Ramos (cell line): ENCODE data around the gene DIAPH3.
"Not testable (repeated sequence)": the region's sequence is repeated elsewhere in the genome, so short reads cannot be mapped to it uniquely, and the experiment has no call there.

Source experiments
- in situ Hi-C: fragments of 300-500 bp; cut with MboI; formaldehyde crosslinking; loops from one replicate; pipeline ENCODE4 v1.14.3; 2022; ENCODE audit warnings: low sequenced_read_pairs; ENCODE audit not compliant: unreplicated experiment

Gene DIAPH3

DNA sequence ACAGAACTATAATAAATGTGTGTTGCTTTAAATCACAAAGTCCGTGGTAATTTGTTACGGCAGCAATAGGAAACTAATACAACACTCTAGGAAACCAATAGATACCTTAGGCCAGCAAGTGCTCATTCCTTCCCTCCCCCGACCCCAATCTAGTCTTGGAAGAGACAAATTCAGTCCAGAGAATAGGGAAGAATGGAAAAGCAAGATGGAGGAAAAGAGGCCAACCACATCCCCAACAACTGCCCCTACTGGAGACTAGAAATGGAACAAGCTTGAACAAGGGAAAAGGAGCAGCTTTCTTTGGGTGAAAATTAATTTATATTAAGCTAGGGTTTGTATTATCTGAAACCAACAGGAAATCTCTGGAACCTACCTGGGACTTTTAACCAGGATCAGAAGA lies 54.4 kb downstream of the DIAPH3 start:
- in situ Hi-C loops = no loop called here

DNA sequence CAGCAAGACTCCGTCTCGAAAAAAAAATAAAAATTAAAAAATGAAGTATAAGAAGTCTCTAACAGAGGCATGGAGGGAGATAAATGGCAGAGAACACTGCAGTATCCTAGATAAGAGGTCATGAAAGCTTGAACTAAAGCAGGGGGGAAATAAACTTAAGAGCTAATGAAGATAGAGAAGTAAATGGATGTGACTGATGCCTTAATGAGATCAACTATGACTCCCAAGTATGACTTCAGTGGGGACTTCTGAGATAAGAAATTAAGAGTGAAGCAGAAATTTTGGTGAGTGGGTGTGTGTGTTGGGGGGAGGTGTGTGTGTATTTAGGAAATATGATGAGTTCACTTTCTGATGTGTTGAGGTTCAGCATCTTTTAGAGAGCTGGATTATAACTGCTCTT lies 55.1 kb downstream of the DIAPH3 start:
- in situ Hi-C loops = no loop called here

DNA sequence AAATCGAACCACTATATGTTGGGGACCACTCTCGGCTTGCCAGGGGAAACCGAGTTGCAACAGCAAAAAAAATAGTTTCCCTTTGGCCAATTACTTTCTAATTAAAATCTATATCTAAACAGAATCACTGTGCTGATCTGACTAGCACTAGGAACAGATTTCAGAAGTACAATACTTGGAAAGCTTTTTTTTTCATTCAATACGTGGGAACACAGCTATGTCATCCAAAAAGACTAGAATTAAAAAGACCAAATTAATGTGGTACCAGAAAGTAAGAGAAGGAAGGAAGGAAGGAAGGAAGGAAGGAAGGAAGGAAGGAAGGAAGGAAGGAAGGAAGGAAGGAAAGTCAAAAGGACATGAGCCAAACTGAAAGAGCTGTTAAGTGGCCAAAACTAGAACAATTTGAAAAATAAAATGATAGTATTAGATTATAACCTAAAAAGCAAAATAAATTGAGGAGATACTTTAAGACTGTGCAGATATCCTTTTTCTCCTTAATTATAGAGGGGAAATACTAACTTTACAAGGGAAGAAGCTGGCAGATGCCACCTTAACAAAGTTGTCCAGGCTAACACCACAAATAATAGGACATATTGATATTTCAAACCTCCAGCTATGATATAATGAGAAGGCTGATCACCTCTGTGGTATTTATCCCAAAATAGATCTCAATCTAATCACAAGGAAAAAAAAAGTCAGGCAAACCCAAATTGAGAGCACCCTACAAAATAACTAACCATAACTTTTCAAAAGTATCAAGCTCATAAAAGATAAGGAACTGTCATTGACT lies 63.9 kb downstream of the DIAPH3 start:
- in situ Hi-C loops = no loop called here

DNA sequence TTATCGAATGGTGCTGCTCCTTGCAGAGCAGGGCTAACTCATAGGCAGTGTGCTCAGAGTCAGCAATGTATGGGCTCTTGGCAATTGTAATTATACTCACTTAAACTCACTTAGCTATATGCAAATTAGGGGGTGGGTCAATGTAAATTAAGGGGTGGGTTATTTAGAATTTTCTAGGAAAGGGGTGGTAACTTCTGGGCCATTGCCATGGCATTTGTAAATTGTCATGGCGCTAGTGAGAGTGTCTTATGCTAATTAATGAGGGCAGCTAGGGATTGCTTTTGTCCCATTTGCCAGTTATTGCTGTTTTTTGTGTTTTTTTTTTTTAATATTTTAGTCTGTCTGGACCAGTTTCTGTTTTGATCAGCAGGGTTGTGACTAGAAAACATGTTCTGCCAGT lies 68.4 kb downstream of the DIAPH3 start:
- in situ Hi-C loops = no loop called here

GRCh38 chr13:60094385-60095088 lies 69.2 kb downstream of the DIAPH3 start:
- in situ Hi-C loops = no loop called here

DNA sequence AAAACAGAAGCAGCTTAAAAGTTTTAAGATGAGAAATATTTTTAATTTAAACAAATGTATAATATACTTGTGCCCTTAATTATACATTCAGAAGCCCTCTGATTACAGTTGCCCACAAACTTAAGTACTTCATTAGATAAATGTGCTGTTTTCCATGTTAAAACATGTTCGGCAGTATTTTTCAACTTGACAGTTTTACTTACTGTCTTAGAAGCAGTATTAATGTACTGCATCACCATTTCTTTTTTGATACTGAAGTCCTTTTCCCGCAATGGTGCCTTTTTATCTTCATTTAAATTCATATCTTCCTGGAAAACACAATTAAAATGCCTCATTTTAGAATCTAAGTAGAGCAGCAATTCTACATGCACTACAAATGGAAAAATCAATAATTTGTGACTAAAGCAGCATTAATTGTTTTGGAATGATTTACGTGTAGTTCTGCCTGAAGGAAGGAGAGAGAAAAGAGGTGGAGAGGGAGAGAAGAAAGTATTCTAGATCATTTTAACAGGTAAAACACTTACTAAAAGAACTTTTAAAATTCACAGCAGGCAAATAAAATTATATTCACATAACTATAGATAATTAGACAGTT lies 70.2 kb downstream of the DIAPH3 start:
- in situ Hi-C loops = no loop called here

DNA sequence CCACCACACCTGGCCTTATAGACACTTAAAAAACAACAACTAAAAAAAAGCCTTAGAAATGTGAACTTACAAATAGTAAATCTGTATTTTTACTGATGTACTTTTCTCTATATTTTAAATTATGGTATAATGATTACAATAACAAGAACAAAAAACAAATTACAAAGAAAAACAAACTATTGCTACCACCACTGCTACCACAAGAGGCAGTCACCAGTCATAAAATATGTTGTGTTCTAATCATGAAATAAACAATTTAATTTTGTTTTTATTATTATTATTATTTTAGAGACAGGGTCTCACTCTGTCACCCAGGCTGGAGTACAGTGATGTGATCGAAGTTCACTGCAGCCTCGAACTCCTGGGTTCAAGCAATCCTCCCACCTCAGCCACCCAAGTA lies 72.2 kb downstream of the DIAPH3 start:
- in situ Hi-C loops = no loop called here

GRCh38 chr13:60090574-60090973 lies 73.2 kb downstream of the DIAPH3 start:
- in situ Hi-C loops = no loop called here

- in situ Hi-C loops = not testable (repeated sequence)
These were observed 79.9 kb downstream of the DIAPH3 start for GRCh38 chr13:60083780-60084179.

GRCh38 chr13:60080850-60081249 lies 82.9 kb downstream of the DIAPH3 start:
- in situ Hi-C loops = no loop called here

- in situ Hi-C loops = no loop called here
These were observed 85.5 kb downstream of the DIAPH3 start for GRCh38 chr13:60078226-60078625.

GRCh38 chr13:60075850-60076249 lies 87.9 kb downstream of the DIAPH3 start:
- in situ Hi-C loops = no loop called here

- in situ Hi-C loops = no loop called here
These were observed 89.3 kb downstream of the DIAPH3 start for GRCh38 chr13:60074397-60074796.

DNA sequence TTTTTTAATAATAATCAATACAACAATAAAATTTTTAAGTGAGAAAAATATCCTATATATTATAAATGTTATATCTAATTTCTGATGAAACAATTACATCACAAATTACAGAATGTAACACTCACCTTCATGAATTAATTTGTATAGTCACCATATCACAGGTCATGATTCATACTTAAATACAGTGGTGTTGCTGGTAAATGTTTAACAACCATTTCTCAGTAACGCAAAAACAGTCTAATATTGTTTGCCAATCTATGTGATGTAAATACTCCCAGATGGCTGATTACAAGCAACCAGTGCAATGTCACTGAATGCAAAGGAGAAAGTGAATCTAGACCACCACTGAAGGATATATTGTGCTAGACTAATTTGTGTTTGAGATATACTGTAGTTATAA lies 97.5 kb downstream of the DIAPH3 start:
- in situ Hi-C loops = no loop called here

GRCh38 chr13:60062502-60062901 lies 101.2 kb downstream of the DIAPH3 start:
- in situ Hi-C loops = no loop called here

DNA sequence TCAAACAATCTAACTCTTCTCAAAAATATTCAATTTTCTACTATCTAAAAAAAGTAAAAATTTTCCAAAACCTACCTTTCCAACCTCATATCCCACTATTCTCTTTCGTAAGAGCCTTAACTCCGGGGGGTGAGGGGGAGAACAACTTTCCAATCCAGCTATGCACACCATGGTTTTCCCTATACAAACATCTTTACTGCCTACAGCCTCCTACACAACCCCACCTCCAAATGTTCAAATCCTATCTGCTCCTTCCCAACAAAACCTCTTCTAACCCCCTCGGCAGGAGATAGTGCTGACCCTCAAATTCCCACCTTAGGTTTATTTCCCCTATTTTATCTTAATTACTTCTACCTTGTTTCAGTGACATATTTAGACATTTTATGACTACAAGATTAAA lies 102.0 kb downstream of the DIAPH3 start:
- in situ Hi-C loops = no loop called here

GRCh38 chr13:60051754-60052285 lies 111.9 kb downstream of the DIAPH3 start:
- in situ Hi-C loops = no loop called here

DNA sequence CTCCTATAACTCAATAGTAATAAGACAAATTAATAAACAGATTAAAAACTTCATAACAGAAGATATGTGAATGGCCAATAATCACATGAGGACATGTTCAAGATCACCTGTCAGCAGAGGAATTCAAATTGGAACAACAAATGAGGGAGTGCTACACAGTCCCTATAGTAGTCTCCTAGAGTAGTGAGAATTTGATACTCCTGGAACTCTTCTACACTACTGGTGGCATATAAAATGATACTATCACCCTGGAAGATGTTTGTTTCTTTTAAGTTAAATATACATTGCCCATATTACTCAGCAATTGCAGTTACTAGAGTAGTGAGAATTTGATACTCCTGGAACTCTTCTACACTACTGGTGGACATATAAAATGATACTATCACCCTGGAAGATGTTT lies 115.4 kb downstream of the DIAPH3 start:
- in situ Hi-C loops = not testable (repeated sequence)

GRCh38 chr13:60047918-60048317 lies 115.8 kb downstream of the DIAPH3 start:
- in situ Hi-C loops = no loop called here

DNA sequence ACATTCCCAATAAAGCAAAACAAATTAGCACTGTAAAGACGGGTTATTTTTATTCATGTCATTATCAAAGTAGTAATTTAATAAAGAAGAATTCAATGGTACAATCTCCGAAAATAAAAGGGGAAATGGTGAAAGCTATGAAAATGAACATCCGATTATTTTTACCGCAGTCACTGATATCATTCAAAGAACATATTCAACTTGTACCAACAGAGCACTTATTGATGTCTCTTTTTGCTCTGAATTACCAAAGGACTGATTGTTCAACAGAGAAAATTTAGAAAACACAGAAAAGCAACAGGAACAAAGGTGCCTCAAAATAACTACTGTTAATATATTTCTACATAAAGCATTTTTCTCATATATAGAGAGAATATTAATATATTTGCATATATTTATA lies 119.4 kb downstream of the DIAPH3 start:
- in situ Hi-C loops = no loop called here

DNA sequence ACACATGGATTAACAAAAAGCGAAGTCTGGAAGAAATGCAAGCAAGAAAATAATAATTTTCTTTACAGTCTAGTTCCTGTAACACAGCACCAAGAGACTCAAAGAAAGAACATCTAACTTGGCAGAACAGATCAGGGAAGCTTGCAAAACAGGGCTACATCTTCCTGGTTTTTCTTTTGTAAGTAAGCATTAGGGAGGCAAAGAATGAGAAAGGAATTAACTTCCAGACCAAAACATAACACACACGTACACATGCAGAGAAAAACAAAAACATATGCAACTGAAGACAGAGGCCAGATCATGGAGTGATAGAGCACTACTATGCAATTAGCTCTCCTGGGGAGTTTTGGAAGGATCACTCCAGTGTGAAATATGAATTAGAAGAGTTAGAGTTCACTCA lies 120.5 kb downstream of the DIAPH3 start:
- in situ Hi-C loops = no loop called here
